Fibroblast of lung (primary cell): Measurements from ENCODE around the gene TIMELESS. TPM values are rescaled to one million over a fixed set of nuclear protein-coding genes. Genes with fewer than 3 reads are reported as not detected.

Experiments used
- DNase-seq, 2 donors: peaks; one replicate each; pipeline versions ENCODE4 v3.0.0 to v3.0.0-alpha.2; 2010; ENCODE audit warnings: low read depth in 2 of 2
- H2AFZ ChIP-seq: 2 replicates; pipeline ENCODE4 v1.5.1; 2012; ENCODE audit warnings: low read length, control low read depth, inconsistent platforms
- H3K27ac ChIP-seq: 2 replicates; pipeline ENCODE4 v1.5.1; 2011; ENCODE audit warnings: low read length, control low read depth; ENCODE audit not compliant: insufficient read depth
- H3K27me3 ChIP-seq: 2 replicates; pipeline ENCODE4 v1.5.1; 2011; ENCODE audit warnings: mild to moderate bottlenecking, low read length; ENCODE audit not compliant: control insufficient read depth, insufficient read depth
- H3K36me3 ChIP-seq: 2 replicates; pipeline ENCODE4 v1.5.1; 2011; ENCODE audit warnings: low read length; ENCODE audit not compliant: control insufficient read depth, insufficient read depth
- H3K4me1 ChIP-seq: 2 replicates; pipeline ENCODE4 v1.5.1; 2011; ENCODE audit warnings: low read length; ENCODE audit not compliant: control insufficient read depth, insufficient read depth; ENCODE audit errors: extremely low read depth
- H3K4me2 ChIP-seq: 2 replicates; pipeline ENCODE4 v1.5.1; 2011; ENCODE audit warnings: low read length, control low read depth; ENCODE audit not compliant: insufficient read depth; ENCODE audit errors: extremely low read depth
- H3K4me3 ChIP-seq, 4 experiments: fragments of 200-600 bp in 1 of 4; sonication (generic) in 1 of 4; replicated peaks in 1 of 4; 2 replicates each; pipeline ENCODE4 v1.5.1; 2011 to 2016; ENCODE audit warnings: low read length in 4 of 4, low read depth in 3 of 4, mild to moderate bottlenecking in 3 of 4, control low read depth in 2 of 4, inconsistent platforms in 1 of 4, mixed read lengths in 1 of 4; ENCODE audit not compliant: insufficient read depth in 1 of 4; ENCODE audit errors: control extremely low read depth in 1 of 4
- H3K79me2 ChIP-seq: 2 replicates; pipeline ENCODE4 v1.5.1; 2012; ENCODE audit warnings: mild to moderate bottlenecking, low read length, inconsistent platforms; ENCODE audit not compliant: control insufficient read depth, insufficient read depth
- H3K9ac ChIP-seq: 2 replicates; pipeline ENCODE4 v1.5.1; 2011; ENCODE audit warnings: mild to moderate bottlenecking, low read length, control low read depth; ENCODE audit not compliant: insufficient read depth
- H3K9me3 ChIP-seq: 2 replicates; pipeline ENCODE4 v1.5.1; 2012; ENCODE audit warnings: low read depth, low read length; ENCODE audit not compliant: control insufficient read depth, insufficient read depth
- H4K20me1 ChIP-seq: 2 replicates; pipeline ENCODE4 v1.5.1; 2011; ENCODE audit warnings: low read length; ENCODE audit not compliant: control insufficient read depth, insufficient read depth; ENCODE audit errors: extremely low read depth
- CTCF ChIP-seq, 2 donors: IDR thresholded peaks in 1 of 2; conservative IDR thresholded peaks in 1 of 2; 1 replicate in 1 of 2; 2 replicates in 1 of 2; pipeline ENCODE4 v1.5.1; 2011 to 2012; ENCODE audit warnings: low read length in 2 of 2, control low read depth in 1 of 2, inconsistent platforms in 1 of 2, low read depth in 1 of 2, mild to moderate bottlenecking in 1 of 2
- EZH2 ChIP-seq: IDR thresholded peaks from 2 replicates; pipeline ENCODE4 v1.5.1; 2012; ENCODE audit warnings: low read length, control low read depth, mild to moderate bottlenecking; ENCODE audit errors: missing control alignments
- polyA plus RNA-seq, 2 donors: library from polyadenylated mRNA; depleted of rRNA in 1 of 2; stranded (reverse) in 1 of 2; unstranded in 1 of 2; fragments of >200 nt; gene quantifications; 2 replicates each; pipeline ENCODE4 v1.2.1, GENCODE V29; 2011 to 2012; ENCODE audit warnings: missing spikeins in 1 of 2
- total RNA-seq: library from RNA; depleted of rRNA; stranded (reverse); fragments of >200 nt; gene quantifications from 2 replicates; pipeline ENCODE4 v1.2.1, GENCODE V29; 2014

TIMELESS gene
- total and polyA plus RNA-seq, 2 donors (not counting 1 experiment from before 2014, with no cell fraction given): 1.2 to 5.9 TPM

- Histone ChIP-seq H3K9ac (no peak overlapping the region), H3K9me3 (no peaks in the 10 kb centered on the region), H3K4me2 (no peak overlapping the region), H3K27me3 (no peaks in the 10 kb centered on the region), H3K4me3 (no peak overlapping the region), H3K27ac (no peak overlapping the region), H2AFZ (no peak overlapping the region), H3K79me2 (no peaks in the 10 kb centered on the region), H4K20me1 (no peaks in the 10 kb centered on the region), H3K36me3 (no peaks in the 10 kb centered on the region), H3K4me1 (no peaks in the 10 kb centered on the region)
- TF ChIP-seq EZH2 (no peak), CTCF (conservative IDR thresholded peaks at IDR 0.05 in 1 of 2, IDR thresholded peaks at IDR 0.05 in 1 of 2; ENCODE audit: low read depth in 1 of 2, low read length in 2 of 2) (no peak)
- no peak for DNase-seq
These were observed 50.9 kb downstream of the TIMELESS start for GRCh38 chr12:56398324-56398723.

GRCh38 chr12:56392331-56392730, 56.9 kb downstream of the TIMELESS start:
- no peak for DNase-seq
- H3K27me3 ChIP-seq: no peaks in the 10 kb centered on the region
- H3K4me3 ChIP-seq: no peak overlapping the region
- no peaks in the 10 kb centered on the region for H3K4me1 ChIP-seq
- H3K36me3 ChIP-seq: no peaks in the 10 kb centered on the region
- no peaks in the 10 kb centered on the region for H3K9me3 ChIP-seq
- no peak overlapping the region for H2AFZ ChIP-seq
- H3K9ac ChIP-seq: no peak overlapping the region
- no peaks in the 10 kb centered on the region for H3K79me2 ChIP-seq
- TF ChIP-seq EZH2: no peak
- no peak for TF ChIP-seq CTCF (conservative IDR thresholded peaks at IDR 0.05 in 1 of 2, IDR thresholded peaks at IDR 0.05 in 1 of 2; ENCODE audit: low read depth in 1 of 2, low read length in 2 of 2)
- H3K4me2 ChIP-seq: no peak overlapping the region
- no peaks in the 10 kb centered on the region for H4K20me1 ChIP-seq
- H3K27ac ChIP-seq: no peak overlapping the region

- DNase-seq: no peak
- H3K9ac ChIP-seq: no peak overlapping the region
- H3K4me1 ChIP-seq: no peaks in the 10 kb centered on the region
- no peak overlapping the region for H2AFZ ChIP-seq
- H3K79me2 ChIP-seq: no peaks in the 10 kb centered on the region
- H3K4me2 ChIP-seq: no peak overlapping the region
- H3K9me3 ChIP-seq: no peaks in the 10 kb centered on the region
- no peaks in the 10 kb centered on the region for H3K36me3 ChIP-seq
- H3K27ac ChIP-seq: no peak overlapping the region
- no peak for TF ChIP-seq EZH2
- no peak for TF ChIP-seq CTCF (conservative IDR thresholded peaks at IDR 0.05 in 1 of 2, IDR thresholded peaks at IDR 0.05 in 1 of 2; ENCODE audit: low read depth in 1 of 2, low read length in 2 of 2)
- H4K20me1 ChIP-seq: no peaks in the 10 kb centered on the region
- H3K4me3 ChIP-seq: no peak overlapping the region
- no peaks in the 10 kb centered on the region for H3K27me3 ChIP-seq
These were observed 57.5 kb downstream of the TIMELESS start for GRCh38 chr12:56391721-56392120.
